Measurements from ENCODE around the gene APLP2. TPM values are rescaled to one million over a fixed set of nuclear protein-coding genes. Genes with fewer than 3 reads are reported as not detected.
"Not testable (repeated sequence)": the region's sequence is repeated elsewhere in the genome, so short reads cannot be mapped to it uniquely, and the experiment has no call there.

Gene APLP2
- total RNA-seq, 1 experiment from 2014 or later = 210 TPM

DNA sequence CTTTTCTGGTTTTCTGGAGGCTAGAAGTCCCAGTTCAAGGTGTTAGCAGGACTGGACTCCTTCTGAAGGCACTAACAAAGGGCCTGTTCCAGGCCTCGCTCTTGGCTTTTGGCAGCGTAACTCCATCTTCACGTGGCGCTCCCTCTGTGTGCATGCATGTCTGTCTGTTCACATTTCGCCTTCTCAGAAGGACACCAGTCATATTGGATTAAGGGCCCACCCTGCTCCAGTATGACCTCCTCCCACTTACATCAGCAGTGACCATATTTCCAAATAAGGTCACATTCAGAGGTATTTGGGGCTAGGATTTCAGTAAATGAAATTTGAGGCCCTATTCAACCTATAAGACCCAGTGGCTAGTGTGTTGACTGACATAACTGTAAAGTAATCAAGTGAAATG is 20.0 kb downstream of the APLP2 start:
- ChIA-PET CTCF (no interaction called here), RAD21 (ENCODE audit: low non-redundant PET in 1 of 2, low total read pairs in 2 of 2, uncharacterized antibody in 2 of 2, unreplicated experiment in 2 of 2) (no interaction called here), POLR2A (no interaction called here)
- Histone ChIP-seq H3K9me2 (ENCODE audit: insufficient read depth) (no peaks in the 10 kb centered on the region), H4K20me1 (ENCODE audit: insufficient read depth) (0 out of 2 replicates have a peak, but pooled peaks cover 3% of the 10 kb centered on the region), H3K9ac (ENCODE audit: low read length) (no peak overlapping the region), H3K4me3 (replicated peaks in 1 of 2; ENCODE audit: low read depth in 1 of 2, low read length in 2 of 2) (no peak overlapping the region), H2AFZ (ENCODE audit: low read depth, low read length, poor library complexity, severe bottlenecking) (no peak overlapping the region), H3K4me2 (ENCODE audit: low read length) (no peak overlapping the region), H3K79me2 (ENCODE audit: insufficient read depth, low read length) (peaks cover 60% of the 10 kb centered on the region), H3K27ac (ENCODE audit: low read depth, low read length) (no peak overlapping the region), H3K9me3 (ENCODE audit: control insufficient read depth in 1 of 2, insufficient read depth in 1 of 2, low read depth in 1 of 2, low read length in 2 of 2) (no peaks in the 10 kb centered on the region), H3K36me3 (ENCODE audit: control insufficient read depth in 1 of 2, insufficient read depth in 2 of 2, low read length in 2 of 2) (no peaks in the 10 kb centered on the region), H3K4me1 (ENCODE audit: control insufficient read depth in 1 of 2, insufficient read depth in 2 of 2, low read length in 2 of 2) (peaks cover 2 to 8% of the 10 kb centered on the region in 2 experiments; a peak in 1 of 4 replicates), H3K27me3 (ENCODE audit: insufficient read depth, low read length) (no peaks in the 10 kb centered on the region)
- ATAC-seq = no peak
- TF ChIP-seq, protein P1, sequence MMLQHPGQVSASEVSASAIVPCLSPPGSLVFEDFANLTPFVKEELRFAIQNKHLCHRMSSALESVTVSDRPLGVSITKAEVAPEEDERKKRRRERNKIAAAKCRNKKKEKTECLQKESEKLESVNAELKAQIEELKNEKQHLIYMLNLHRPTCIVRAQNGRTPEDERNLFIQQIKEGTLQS (IDR thresholded peaks at IDR 0.05) = no peak
- TF ChIP-seq ELF1 (IDR thresholded peaks at IDR 0.05; ENCODE audit: borderline replicate concordance, low read depth) (no peak), ZNF274 (IDR thresholded peaks at IDR 0.05; ENCODE audit: low read depth, low read length) (no peak), EZH2 (IDR thresholded peaks at IDR 0.05) (no peak), CBX3 (IDR thresholded peaks at IDR 0.05; ENCODE audit: low read depth) (no peak), RAD21 (IDR thresholded peaks at IDR 0.05; ENCODE audit: low read depth) (no peak)
- TF ChIP-seq, protein P2, sequence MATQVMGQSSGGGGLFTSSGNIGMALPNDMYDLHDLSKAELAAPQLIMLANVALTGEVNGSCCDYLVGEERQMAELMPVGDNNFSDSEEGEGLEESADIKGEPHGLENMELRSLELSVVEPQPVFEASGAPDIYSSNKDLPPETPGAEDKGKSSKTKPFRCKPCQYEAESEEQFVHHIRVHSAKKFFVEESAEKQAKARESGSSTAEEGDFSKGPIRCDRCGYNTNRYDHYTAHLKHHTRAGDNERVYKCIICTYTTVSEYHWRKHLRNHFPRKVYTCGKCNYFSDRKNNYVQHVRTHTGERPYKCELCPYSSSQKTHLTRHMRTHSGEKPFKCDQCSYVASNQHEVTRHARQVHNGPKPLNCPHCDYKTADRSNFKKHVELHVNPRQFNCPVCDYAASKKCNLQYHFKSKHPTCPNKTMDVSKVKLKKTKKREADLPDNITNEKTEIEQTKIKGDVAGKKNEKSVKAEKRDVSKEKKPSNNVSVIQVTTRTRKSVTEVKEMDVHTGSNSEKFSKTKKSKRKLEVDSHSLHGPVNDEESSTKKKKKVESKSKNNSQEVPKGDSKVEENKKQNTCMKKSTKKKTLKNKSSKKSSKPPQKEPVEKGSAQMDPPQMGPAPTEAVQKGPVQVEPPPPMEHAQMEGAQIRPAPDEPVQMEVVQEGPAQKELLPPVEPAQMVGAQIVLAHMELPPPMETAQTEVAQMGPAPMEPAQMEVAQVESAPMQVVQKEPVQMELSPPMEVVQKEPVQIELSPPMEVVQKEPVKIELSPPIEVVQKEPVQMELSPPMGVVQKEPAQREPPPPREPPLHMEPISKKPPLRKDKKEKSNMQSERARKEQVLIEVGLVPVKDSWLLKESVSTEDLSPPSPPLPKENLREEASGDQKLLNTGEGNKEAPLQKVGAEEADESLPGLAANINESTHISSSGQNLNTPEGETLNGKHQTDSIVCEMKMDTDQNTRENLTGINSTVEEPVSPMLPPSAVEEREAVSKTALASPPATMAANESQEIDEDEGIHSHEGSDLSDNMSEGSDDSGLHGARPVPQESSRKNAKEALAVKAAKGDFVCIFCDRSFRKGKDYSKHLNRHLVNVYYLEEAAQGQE (IDR thresholded peaks at IDR 0.05; ENCODE audit: low read depth) = no peak
- TF ChIP-seq, protein P3, sequence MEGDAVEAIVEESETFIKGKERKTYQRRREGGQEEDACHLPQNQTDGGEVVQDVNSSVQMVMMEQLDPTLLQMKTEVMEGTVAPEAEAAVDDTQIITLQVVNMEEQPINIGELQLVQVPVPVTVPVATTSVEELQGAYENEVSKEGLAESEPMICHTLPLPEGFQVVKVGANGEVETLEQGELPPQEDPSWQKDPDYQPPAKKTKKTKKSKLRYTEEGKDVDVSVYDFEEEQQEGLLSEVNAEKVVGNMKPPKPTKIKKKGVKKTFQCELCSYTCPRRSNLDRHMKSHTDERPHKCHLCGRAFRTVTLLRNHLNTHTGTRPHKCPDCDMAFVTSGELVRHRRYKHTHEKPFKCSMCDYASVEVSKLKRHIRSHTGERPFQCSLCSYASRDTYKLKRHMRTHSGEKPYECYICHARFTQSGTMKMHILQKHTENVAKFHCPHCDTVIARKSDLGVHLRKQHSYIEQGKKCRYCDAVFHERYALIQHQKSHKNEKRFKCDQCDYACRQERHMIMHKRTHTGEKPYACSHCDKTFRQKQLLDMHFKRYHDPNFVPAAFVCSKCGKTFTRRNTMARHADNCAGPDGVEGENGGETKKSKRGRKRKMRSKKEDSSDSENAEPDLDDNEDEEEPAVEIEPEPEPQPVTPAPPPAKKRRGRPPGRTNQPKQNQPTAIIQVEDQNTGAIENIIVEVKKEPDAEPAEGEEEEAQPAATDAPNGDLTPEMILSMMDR (IDR thresholded peaks at IDR 0.05 in 2 of 3, conservative IDR thresholded peaks at IDR 0.05 in 1 of 3; ENCODE audit: borderline replicate concordance in 1 of 3, insufficient read depth in 1 of 3, low read depth in 2 of 3, low read length in 2 of 3) = no peak
- DNase-seq (ENCODE audit: low read depth, low spot score) = no peak
- intact Hi-C loops (cut with micrococcal nuclease) = no loop called here
- no TSS peak for BruUV-seq (replicated peaks)

DNA sequence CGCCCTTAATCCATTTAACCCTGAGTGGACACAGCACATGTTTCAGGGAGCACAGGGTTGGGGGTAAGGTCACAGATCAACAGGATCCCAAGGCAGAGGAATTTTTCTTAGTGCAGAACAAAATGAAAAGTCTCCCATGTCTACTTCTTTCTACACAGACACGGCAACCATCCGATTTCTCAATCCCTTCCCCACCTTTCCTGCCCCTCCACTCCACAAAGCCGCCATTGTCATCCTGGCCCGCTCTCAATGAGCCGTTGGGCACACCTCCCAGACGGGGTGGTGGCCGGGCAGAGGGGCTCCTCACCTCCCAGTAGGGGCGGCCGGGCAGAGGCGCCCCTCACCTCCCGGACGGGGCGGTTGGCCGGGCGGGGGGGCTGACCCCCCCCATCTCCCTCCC is 20.8 kb downstream of the APLP2 start:
- H3K9ac ChIP-seq (ENCODE audit: low read length); H3K27ac ChIP-seq (ENCODE audit: low read depth, low read length); H3K9me2 ChIP-seq (ENCODE audit: insufficient read depth); DNase-seq (ENCODE audit: low read depth, low spot score); H3K9me3 ChIP-seq (ENCODE audit: control insufficient read depth in 1 of 2, insufficient read depth in 1 of 2, low read depth in 1 of 2, low read length in 2 of 2); H4K20me1 ChIP-seq (ENCODE audit: insufficient read depth); RAD21 ChIA-PET (ENCODE audit: low non-redundant PET in 1 of 2, low total read pairs in 2 of 2, uncharacterized antibody in 2 of 2, unreplicated experiment in 2 of 2); H3K4me1 ChIP-seq (ENCODE audit: control insufficient read depth in 1 of 2, insufficient read depth in 2 of 2, low read length in 2 of 2); H3K27me3 ChIP-seq (ENCODE audit: insufficient read depth, low read length); BruUV-seq (replicated peaks); H3K4me3 ChIP-seq (replicated peaks in 1 of 2; ENCODE audit: low read depth in 1 of 2, low read length in 2 of 2); CTCF ChIA-PET; H3K4me2 ChIP-seq (ENCODE audit: low read length); POLR2A ChIA-PET; H3K36me3 ChIP-seq (ENCODE audit: control insufficient read depth in 1 of 2, insufficient read depth in 2 of 2, low read length in 2 of 2); ATAC-seq; intact Hi-C loops (cut with micrococcal nuclease); H2AFZ ChIP-seq (ENCODE audit: low read depth, low read length, poor library complexity, severe bottlenecking): not testable (repeated sequence)
- H3K79me2 ChIP-seq (ENCODE audit: insufficient read depth, low read length) = peaks cover 61% of the 10 kb centered on the region

DNA sequence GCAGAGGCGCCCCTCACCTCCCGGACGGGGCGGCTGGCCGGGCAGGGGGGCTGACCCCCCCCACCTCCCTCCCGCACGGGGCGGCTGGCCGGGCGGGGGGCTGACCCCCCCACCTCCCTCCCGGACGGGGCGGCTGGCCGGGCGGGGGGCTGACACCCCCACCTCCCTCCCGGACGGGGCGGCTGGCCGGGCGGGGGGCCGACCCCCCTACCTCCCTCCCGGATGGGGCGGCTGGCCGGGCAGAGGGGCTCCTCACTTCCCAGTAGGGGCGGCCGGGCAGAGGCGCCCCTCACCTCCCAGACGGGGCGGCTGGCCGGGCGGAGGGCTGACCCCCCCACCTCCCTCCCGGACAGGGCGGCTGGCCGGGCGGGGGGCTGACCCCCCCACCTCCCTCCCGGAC is 21.5 kb downstream of the APLP2 start:
- POLR2A ChIA-PET; intact Hi-C loops (cut with micrococcal nuclease): not testable (repeated sequence)

More for the DNA sequence above, 21.5 kb downstream of the APLP2 start:
- H3K9me2 ChIP-seq (ENCODE audit: insufficient read depth); H3K9me3 ChIP-seq (ENCODE audit: control insufficient read depth in 1 of 2, insufficient read depth in 1 of 2, low read depth in 1 of 2, low read length in 2 of 2); CTCF ChIA-PET; H3K4me2 ChIP-seq (ENCODE audit: low read length); H2AFZ ChIP-seq (ENCODE audit: low read depth, low read length, poor library complexity, severe bottlenecking); BruUV-seq (replicated peaks); H3K4me1 ChIP-seq (ENCODE audit: control insufficient read depth in 1 of 2, insufficient read depth in 2 of 2, low read length in 2 of 2); RAD21 ChIA-PET (ENCODE audit: low non-redundant PET in 1 of 2, low total read pairs in 2 of 2, uncharacterized antibody in 2 of 2, unreplicated experiment in 2 of 2); H3K27me3 ChIP-seq (ENCODE audit: insufficient read depth, low read length); H4K20me1 ChIP-seq (ENCODE audit: insufficient read depth); ATAC-seq; H3K9ac ChIP-seq (ENCODE audit: low read length); H3K36me3 ChIP-seq (ENCODE audit: control insufficient read depth in 1 of 2, insufficient read depth in 2 of 2, low read length in 2 of 2); DNase-seq (ENCODE audit: low read depth, low spot score); H3K27ac ChIP-seq (ENCODE audit: low read depth, low read length); H3K4me3 ChIP-seq (replicated peaks in 1 of 2; ENCODE audit: low read depth in 1 of 2, low read length in 2 of 2): not testable (repeated sequence)
- H3K79me2 ChIP-seq (ENCODE audit: insufficient read depth, low read length) = peaks cover 61% of the 10 kb centered on the region
